Activated B cell treated with CpG ODN at 0.5 μM for 24 hours (primary cell): Measurements from ENCODE around the gene TRABD2B. TPM values are rescaled to one million over a fixed set of nuclear protein-coding genes. Genes with fewer than 3 reads are reported as not detected.

Experiments
- ATAC-seq: fragments of 200-7000 bp; cut with Tn5 transposase; one replicate; pipeline ENCODE4 v1.10.0; 2021; ENCODE audit warnings: low read depth, mild to moderate bottlenecking, moderate library complexity
- CTCF ChIA-PET: fragments of 350-600 bp; sonication (Branson Sonifier 250); formaldehyde crosslinking; loops from one replicate; lab custom pipeline; 2021; ENCODE audit warnings: antibody characterized with exemption; lab: Charles Lee
- POLR2A ChIA-PET: fragments of 350-600 bp; sonication (Branson Sonifier 250); formaldehyde crosslinking; loops from one replicate; lab custom pipeline; 2021; ENCODE audit warnings: antibody characterized with exemption; lab: Charles Lee
- DNase-seq: peaks from one replicate; pipeline ENCODE4 v3.0.0; 2022
- H3K27ac Mint-ChIP-seq: one replicate; pipeline ENCODE4 v1.8.0; 2020; ENCODE audit warnings: mixed read lengths
- H3K27me3 Mint-ChIP-seq: one replicate; pipeline ENCODE4 v1.8.0; 2021; ENCODE audit warnings: mixed read lengths
- H3K36me3 Mint-ChIP-seq: one replicate; pipeline ENCODE4 v1.8.0; 2021; ENCODE audit warnings: low read depth, mixed read lengths
- H3K4me1 Mint-ChIP-seq: one replicate; pipeline ENCODE4 v1.8.0; 2021; ENCODE audit warnings: mixed read lengths
- H3K4me3 Mint-ChIP-seq: one replicate; pipeline ENCODE4 v1.8.0; 2020; ENCODE audit warnings: mild to moderate bottlenecking, mixed read lengths
- H3K9me3 Mint-ChIP-seq: one replicate; pipeline ENCODE4 v1.8.0; 2020; ENCODE audit warnings: mixed read lengths
- intact Hi-C: fragments of 100-400 bp; cut with micrococcal nuclease; formaldehyde crosslinking; loops from one replicate; pipeline ENCODE4 v1.15.1; 2024
- total RNA-seq: library from RNA; stranded (reverse); gene quantifications from 2 replicates; pipeline ENCODE4 v1.2.3, GENCODE V29; 2022
- TF ChIP-seq, protein P1 (sequence below): fragments of 200-600 bp; IDR thresholded peaks from one replicate; pipeline ENCODE4 v1.8.0; 2022; ENCODE audit warnings: antibody characterized with exemption, mild to moderate bottlenecking

The TRABD2B gene
- total RNA-seq, 1 donor from 2014 or later: not detected

DNA sequence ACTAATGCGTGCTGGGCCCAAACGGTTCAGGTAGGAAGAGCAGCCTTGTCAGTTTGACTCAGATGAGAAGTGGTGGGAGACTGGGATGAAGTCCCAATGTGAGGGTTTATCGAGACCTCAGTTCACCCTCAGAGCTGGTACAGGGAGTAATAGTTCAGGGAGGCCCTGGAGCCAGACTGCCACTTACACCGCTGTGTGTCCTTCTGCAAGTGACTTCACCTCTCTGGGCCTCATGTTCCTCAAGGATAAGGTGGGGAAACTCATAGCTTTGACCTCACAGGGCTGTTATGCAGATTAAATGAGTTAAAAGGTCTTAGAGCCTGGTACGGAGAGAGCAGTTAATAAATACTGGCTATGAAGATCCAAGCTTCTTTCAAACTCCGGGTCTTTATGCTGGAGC is 219.9 kb downstream of the TRABD2B start:
- ATAC-seq: no peak
- H3K27me3 Mint-ChIP-seq: peaks cover 4% of the 10 kb centered on the region
- ChIA-PET CTCF (no interaction called here), POLR2A (no interaction called here)
- H3K4me3 Mint-ChIP-seq: no peak overlapping the region
- no peak overlapping the region for H3K27ac Mint-ChIP-seq
- no peaks in the 10 kb centered on the region for H3K4me1 Mint-ChIP-seq
- TF ChIP-seq, protein P1, sequence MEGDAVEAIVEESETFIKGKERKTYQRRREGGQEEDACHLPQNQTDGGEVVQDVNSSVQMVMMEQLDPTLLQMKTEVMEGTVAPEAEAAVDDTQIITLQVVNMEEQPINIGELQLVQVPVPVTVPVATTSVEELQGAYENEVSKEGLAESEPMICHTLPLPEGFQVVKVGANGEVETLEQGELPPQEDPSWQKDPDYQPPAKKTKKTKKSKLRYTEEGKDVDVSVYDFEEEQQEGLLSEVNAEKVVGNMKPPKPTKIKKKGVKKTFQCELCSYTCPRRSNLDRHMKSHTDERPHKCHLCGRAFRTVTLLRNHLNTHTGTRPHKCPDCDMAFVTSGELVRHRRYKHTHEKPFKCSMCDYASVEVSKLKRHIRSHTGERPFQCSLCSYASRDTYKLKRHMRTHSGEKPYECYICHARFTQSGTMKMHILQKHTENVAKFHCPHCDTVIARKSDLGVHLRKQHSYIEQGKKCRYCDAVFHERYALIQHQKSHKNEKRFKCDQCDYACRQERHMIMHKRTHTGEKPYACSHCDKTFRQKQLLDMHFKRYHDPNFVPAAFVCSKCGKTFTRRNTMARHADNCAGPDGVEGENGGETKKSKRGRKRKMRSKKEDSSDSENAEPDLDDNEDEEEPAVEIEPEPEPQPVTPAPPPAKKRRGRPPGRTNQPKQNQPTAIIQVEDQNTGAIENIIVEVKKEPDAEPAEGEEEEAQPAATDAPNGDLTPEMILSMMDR: no peak
- intact Hi-C loops: no loop called here
- no peak for DNase-seq
- no peaks in the 10 kb centered on the region for H3K36me3 Mint-ChIP-seq
- H3K9me3 Mint-ChIP-seq: no peaks in the 10 kb centered on the region

DNA sequence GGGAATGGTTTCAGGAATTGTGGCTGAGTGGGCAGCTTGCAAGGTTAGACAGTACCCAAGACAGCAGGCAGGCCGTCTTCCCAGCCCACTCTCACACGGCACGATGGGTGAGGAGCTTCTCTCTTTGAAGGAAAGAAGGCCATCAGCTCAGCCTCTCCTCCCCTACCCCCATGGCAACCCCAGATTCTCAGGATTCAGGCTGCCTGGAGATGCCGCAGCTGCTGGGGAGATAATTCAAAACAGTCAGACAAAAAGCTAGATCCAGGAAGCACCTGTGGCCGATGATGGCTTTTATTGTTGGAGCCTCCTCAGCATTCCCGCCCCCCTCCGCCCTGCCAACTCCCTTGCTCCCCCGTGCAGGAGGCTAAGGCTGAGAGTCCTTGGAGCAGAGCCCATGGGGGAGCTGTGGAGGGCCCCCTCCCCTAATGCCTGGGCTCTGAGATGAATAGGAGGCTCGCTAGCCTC is 220.5 kb downstream of the TRABD2B start:
- Mint-ChIP-seq H3K27me3 (peaks cover 4% of the 10 kb centered on the region), H3K4me3 (no peak overlapping the region), H3K4me1 (no peaks in the 10 kb centered on the region), H3K9me3 (no peaks in the 10 kb centered on the region), H3K36me3 (no peaks in the 10 kb centered on the region), H3K27ac (no peak overlapping the region)
- no peak for ATAC-seq
- CTCF ChIA-PET: no interaction called here
- TF ChIP-seq, protein P1: no peak
- intact Hi-C loops: no loop called here
- POLR2A ChIA-PET: no interaction called here
- no peak for DNase-seq

DNA sequence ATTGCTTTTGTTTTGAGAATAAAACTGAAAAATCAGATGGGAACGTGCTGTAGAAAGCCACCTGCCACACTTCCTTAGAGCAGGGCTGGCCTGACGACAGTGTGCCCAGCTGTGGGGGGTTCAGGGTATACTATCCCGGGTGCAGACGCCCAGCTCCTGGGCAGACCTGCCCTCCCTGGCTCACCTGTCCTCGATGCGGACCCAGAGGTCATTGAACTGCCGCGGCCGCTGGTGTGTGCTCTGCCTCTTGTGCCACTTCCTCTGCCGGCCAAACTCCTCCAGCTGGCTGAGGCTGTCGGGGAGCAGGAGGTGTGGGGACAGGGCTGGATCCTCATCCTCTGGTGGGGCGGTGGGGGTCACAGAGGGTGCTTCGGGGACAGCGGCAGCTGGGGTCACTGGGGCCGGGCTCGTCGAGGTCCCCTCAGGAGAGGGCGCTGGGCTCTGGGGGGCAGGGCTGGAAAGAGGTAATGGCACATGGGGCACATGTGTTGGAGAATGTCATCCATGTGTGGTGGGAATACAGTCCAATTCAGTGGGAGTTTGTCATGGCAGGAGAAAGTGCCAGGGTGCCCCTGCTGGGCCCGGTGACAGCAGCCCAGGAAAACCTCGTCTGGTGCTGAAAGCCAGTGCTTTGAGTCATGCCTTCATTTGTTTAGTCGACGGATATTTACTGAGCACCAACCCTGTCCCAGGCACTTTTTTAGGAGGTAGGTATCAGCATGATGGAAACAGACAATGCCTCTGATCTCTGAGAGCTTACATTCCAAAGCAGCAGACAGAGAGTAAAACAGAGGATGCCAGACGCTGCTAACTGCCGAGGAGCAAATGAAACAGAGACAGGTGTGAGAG is 222.0 kb downstream of the TRABD2B start:
- Mint-ChIP-seq H3K4me3 (no peak overlapping the region), H3K9me3 (no peaks in the 10 kb centered on the region), H3K27me3 (no peaks in the 10 kb centered on the region), H3K27ac (no peak overlapping the region), H3K36me3 (no peaks in the 10 kb centered on the region), H3K4me1 (no peaks in the 10 kb centered on the region)
- CTCF ChIA-PET: no interaction called here
- intact Hi-C loops: no loop called here
- POLR2A ChIA-PET: no interaction called here
- DNase-seq (no peak), ATAC-seq (no peak)
- TF ChIP-seq, protein P1: no peak

DNA sequence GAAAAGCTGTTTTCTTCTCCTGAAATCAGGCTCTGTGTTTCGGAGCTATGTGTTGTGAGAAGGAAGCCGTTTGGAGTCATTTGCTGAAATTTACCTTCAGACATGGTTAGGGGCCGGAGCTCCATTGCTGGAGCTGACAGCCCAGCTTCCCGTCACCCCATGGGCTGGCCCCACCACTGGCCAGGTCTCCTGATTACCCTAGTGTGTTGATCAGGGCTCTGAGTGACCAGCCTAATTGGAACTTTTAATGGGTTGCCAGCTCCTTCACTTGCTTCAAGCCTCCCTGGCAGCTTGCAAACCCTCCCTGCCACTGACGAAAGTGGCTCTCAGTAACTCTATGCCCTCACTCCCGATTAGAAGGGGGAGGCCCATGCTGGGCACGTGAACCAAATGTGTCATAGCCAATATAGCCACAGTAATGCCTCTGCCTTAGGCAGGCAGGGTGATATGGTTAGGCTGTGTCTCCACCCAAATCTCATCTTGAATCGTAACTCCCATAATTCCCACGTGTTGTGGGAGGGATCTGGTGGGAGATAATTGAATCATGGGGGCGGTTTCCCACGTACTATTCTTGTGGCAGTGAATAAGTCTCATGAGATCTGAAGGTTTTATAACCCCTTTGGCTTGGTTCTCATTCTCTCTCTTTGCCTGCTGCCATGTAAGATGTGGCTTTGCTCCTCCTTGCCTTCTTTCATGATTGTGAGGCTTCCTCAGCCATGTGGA is 224.1 kb downstream of the TRABD2B start:
- TF ChIP-seq, protein P1: no peak
- no peaks in the 10 kb centered on the region for H3K9me3 Mint-ChIP-seq
- ATAC-seq: no peak
- no peak for DNase-seq
- no peaks in the 10 kb centered on the region for H3K4me1 Mint-ChIP-seq
- CTCF ChIA-PET: no interaction called here
- POLR2A ChIA-PET: no interaction called here
- H3K27me3 Mint-ChIP-seq: no peaks in the 10 kb centered on the region
- H3K36me3 Mint-ChIP-seq: no peaks in the 10 kb centered on the region
- no peak overlapping the region for H3K27ac Mint-ChIP-seq
- no peak overlapping the region for H3K4me3 Mint-ChIP-seq
- intact Hi-C loops: no loop called here

DNA sequence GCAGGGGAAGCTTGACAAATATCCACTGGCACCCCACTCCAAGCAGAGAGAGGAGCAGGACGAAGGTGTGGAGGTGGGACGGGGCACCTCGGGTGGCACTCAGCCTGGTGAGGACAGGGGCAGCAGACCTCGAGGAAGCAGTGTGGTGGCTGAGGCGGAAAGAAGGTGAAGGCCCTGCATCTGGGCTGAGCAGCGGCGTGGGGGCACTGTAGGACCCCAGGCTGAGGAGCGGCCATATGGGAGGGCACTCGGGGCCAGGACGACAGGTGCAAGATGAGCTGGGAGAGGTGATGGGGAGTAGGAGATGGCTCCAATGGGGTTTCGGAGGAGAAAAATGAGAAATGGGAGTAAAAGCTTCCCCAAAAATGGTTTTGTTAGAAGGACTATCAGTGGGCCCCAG is 224.9 kb downstream of the TRABD2B start:
- no peaks in the 10 kb centered on the region for H3K27me3 Mint-ChIP-seq
- DNase-seq: no peak
- no peak for ATAC-seq
- intact Hi-C loops: no loop called here
- no peaks in the 10 kb centered on the region for H3K4me1 Mint-ChIP-seq
- H3K9me3 Mint-ChIP-seq: no peaks in the 10 kb centered on the region
- no peaks in the 10 kb centered on the region for H3K36me3 Mint-ChIP-seq
- H3K27ac Mint-ChIP-seq: no peak overlapping the region
- no peak overlapping the region for H3K4me3 Mint-ChIP-seq
- CTCF ChIA-PET: no interaction called here
- POLR2A ChIA-PET: no interaction called here
- TF ChIP-seq, protein P1: no peak
